ENCODE data around the gene LRRC27.

The LRRC27 gene

GRCh38 chr10:132339276-132339675, 7.3 kb downstream of the LRRC27 start:
- TF ChIP-seq CTCF (IDR thresholded peaks at IDR 0.05; ENCODE audit: low read depth, low read length, missing control alignments), result no peak
- no peak for DNase-seq (ENCODE audit: extremely low read depth, low read depth)
- no peak overlapping the region for H3K4me3 ChIP-seq (replicated peaks; ENCODE audit: low read depth, low read length)

- no peak for DNase-seq (ENCODE audit: extremely low read depth, low read depth)
Measured at GRCh38 chr10:132341017-132341416, 9.0 kb downstream of the LRRC27 start.

GRCh38 chr10:132341781-132342180, 9.8 kb downstream of the LRRC27 start:
- TF ChIP-seq CTCF (IDR thresholded peaks at IDR 0.05; ENCODE audit: low read depth, low read length, missing control alignments), result no peak
- no peak for DNase-seq (ENCODE audit: extremely low read depth, low read depth)
- H3K4me3 ChIP-seq (replicated peaks; ENCODE audit: low read depth, low read length), result no peak overlapping the region

More at GRCh38 chr10:132341017-132341416, 9.0 kb downstream of the LRRC27 start:
- TF ChIP-seq CTCF (IDR thresholded peaks at IDR 0.05; ENCODE audit: low read depth, low read length, missing control alignments), result no peak
- no peak overlapping the region for H3K4me3 ChIP-seq (replicated peaks; ENCODE audit: low read depth, low read length)

DNA sequence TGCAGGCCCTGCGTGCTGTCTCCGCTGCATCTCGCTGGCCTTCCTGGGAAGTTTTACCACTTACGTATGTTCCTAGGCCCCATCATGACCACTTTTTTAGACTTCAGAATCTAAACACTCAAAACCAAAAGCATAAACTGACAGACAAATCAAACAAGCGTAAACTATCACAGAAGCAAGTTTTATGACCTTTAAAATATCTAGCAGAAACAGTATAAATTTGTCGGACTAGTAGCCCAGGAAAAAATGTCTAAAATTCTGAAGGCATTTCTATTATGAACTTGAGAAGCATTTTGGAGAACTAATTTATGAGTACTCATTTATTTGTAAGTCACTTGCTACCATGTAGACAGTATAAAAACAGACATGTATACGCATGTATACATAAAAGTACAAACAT, 10.6 kb downstream of the LRRC27 start:
- no peak for DNase-seq (ENCODE audit: extremely low read depth, low read depth)
- TF ChIP-seq CTCF (IDR thresholded peaks at IDR 0.05; ENCODE audit: low read depth, low read length, missing control alignments), result no peak
- no peak overlapping the region for H3K4me3 ChIP-seq (replicated peaks; ENCODE audit: low read depth, low read length)

DNA sequence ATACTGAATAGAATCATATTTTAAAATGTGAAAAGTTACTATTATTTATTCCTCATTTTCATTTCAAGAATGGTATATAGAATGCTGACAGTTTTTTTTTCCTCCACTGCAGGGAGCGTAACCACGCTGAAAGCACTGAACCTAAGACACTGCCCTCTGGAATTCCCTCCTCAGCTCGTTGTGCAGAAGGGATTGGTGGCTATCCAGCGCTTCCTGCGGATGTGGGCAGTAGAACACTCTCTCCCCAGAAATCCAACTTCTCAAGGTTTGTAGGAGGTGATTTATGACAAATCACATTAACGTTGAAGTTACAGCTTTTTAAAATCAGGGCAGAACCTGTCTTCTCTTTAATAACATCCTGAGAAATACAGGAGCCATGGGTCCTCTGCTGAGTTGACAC, 12.4 kb downstream of the LRRC27 start:
- no peak for DNase-seq (ENCODE audit: extremely low read depth, low read depth)
- TF ChIP-seq CTCF (IDR thresholded peaks at IDR 0.05; ENCODE audit: low read depth, low read length, missing control alignments), result no peak
- H3K4me3 ChIP-seq (replicated peaks; ENCODE audit: low read depth, low read length), result no peak overlapping the region

- H3K4me3 ChIP-seq (replicated peaks; ENCODE audit: low read depth, low read length), result no peak overlapping the region
- TF ChIP-seq CTCF (IDR thresholded peaks at IDR 0.05; ENCODE audit: low read depth, low read length, missing control alignments), result no peak
- no peak for DNase-seq (ENCODE audit: extremely low read depth, low read depth)
Measured at GRCh38 chr10:132345345-132345744, 13.4 kb downstream of the LRRC27 start.

DNA sequence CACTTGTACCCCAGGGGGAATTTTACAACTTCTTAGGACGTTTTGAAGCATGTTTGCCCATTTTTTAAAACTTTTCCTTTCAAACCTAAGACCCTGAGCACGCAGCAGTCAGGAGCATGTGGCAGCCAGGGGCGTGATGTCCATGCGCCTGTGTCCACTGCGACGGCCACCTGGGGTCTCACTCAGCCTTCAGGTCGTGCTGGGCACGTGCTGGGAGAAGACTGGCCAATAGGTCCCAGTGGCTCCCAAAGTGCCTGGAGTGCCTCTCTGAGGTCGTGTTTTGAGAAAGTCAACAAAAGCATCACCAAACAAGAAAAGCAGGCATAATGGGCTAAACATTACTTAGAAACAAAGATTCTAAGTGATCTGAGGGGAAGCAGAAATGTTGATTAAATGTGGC, 14.8 kb downstream of the LRRC27 start:
- no peak for DNase-seq (ENCODE audit: extremely low read depth, low read depth)
- H3K4me3 ChIP-seq (replicated peaks; ENCODE audit: low read depth, low read length), result no peak overlapping the region
- no peak for TF ChIP-seq CTCF (IDR thresholded peaks at IDR 0.05; ENCODE audit: low read depth, low read length, missing control alignments)

Data from HFF-Myc (cell line).